H1 (cell line): ENCODE data around the gene CROCC2. TPM values are rescaled to one million over a fixed set of nuclear protein-coding genes. Genes with fewer than 3 reads are reported as not detected.

Source experiments
- CTCF ChIA-PET: fragments of 300-600 bp; sonication (Branson Sonifier 250); formaldehyde crosslinking; loops from one replicate; lab custom pipeline; 2021; ENCODE audit not compliant: partially characterized antibody; lab: Charles Lee
- POLR2A ChIA-PET: fragments of 300-600 bp; sonication (Branson Sonifier 250); formaldehyde crosslinking; loops from one replicate; lab custom pipeline; 2021; ENCODE audit warnings: inconsistent platforms; ENCODE audit not compliant: partially characterized antibody; lab: Charles Lee
- DNase-seq, 2 experiments: peaks; one replicate each; pipeline versions ENCODE4 v3.0.0 to v3.0.0-alpha.2; 2010 to 2022; ENCODE audit warnings: low spot score in 2 of 2, low read depth in 1 of 2, mixed read lengths in 1 of 2
- FAIRE-seq: peaks from 2 replicates; lab custom pipeline; 2011; peaks lifted over from hg19 to GRCh38; lab: Jason Lieb, UNC
- H2AFZ ChIP-seq: 2 replicates; pipeline ENCODE4 v1.8.1; 2012; ENCODE audit warnings: low read length, inconsistent platforms
- H2AK5ac ChIP-seq: 2 replicates; pipeline ENCODE4 v1.6.1; 2013; ENCODE audit warnings: low read depth, low read length
- H2BK120ac ChIP-seq: replicated peaks from 2 replicates; pipeline ENCODE3; 2013; ENCODE audit warnings: low read depth, low read length, inconsistent platforms
- H2BK12ac ChIP-seq: 2 replicates; pipeline ENCODE4 v1.6.1; 2013; ENCODE audit warnings: low read depth, low read length
- H2BK15ac ChIP-seq: 2 replicates; pipeline ENCODE4 v1.6.1; 2013; ENCODE audit warnings: low read length
- H2BK20ac ChIP-seq: 2 replicates; pipeline ENCODE4 v1.6.1; 2013; ENCODE audit warnings: low read length
- H2BK5ac ChIP-seq: 2 replicates; pipeline ENCODE4 v1.6.1; 2013; ENCODE audit warnings: low read depth, low read length
- H3K14ac ChIP-seq: 2 replicates; pipeline ENCODE4 v1.6.1; 2013; ENCODE audit warnings: inconsistent platforms; ENCODE audit not compliant: insufficient read length
- H3K18ac ChIP-seq: 2 replicates; pipeline ENCODE4 v1.6.1; 2013; ENCODE audit warnings: low read length; ENCODE audit errors: extremely low read depth
- H3K23ac ChIP-seq: 2 replicates; pipeline ENCODE4 v1.6.1; 2013; ENCODE audit warnings: inconsistent platforms; ENCODE audit not compliant: insufficient read length
- H3K23me2 ChIP-seq: 2 replicates; pipeline ENCODE4 v1.6.1; 2013; ENCODE audit warnings: low read depth, low read length
- H3K27ac ChIP-seq: 2 replicates; pipeline ENCODE4 v1.6.1; 2011; ENCODE audit warnings: low read depth, low read length, inconsistent platforms
- H3K27me3 ChIP-seq, 4 experiments: replicated peaks in 1 of 4; 1 replicate in 1 of 4; 2 replicates in 3 of 4; pipeline versions ENCODE4 v1.6.1 to v1.8.1; 2011 to 2013; ENCODE audit warnings: low read length in 3 of 4, mild to moderate bottlenecking in 3 of 4, inconsistent platforms in 2 of 4, mixed read lengths in 2 of 4, moderate library complexity in 1 of 4; ENCODE audit not compliant: control insufficient read depth in 3 of 4, insufficient read depth in 3 of 4; ENCODE audit errors: extremely low read depth in 1 of 4
- H3K36me3 ChIP-seq, 4 experiments: 2 replicates each; pipeline versions ENCODE4 v1.6.1 to v1.8.1; 2011 to 2013; ENCODE audit warnings: mild to moderate bottlenecking in 4 of 4, low read length in 3 of 4, moderate library complexity in 2 of 4, control low read depth in 1 of 4, inconsistent platforms in 1 of 4; ENCODE audit not compliant: insufficient read depth in 4 of 4, control insufficient read depth in 2 of 4
- H3K4ac ChIP-seq: replicated peaks from 2 replicates; pipeline ENCODE3; 2013; ENCODE audit warnings: low read length, low read depth, mixed read lengths, inconsistent platforms; ENCODE audit not compliant: insufficient read length
- H3K4me1 ChIP-seq, 4 experiments: replicated peaks in 1 of 4; 1 replicate in 1 of 4; 2 replicates in 3 of 4; pipeline versions ENCODE4 v1.6.1 to v1.8.1; 2011 to 2013; ENCODE audit warnings: low read length in 3 of 4, inconsistent platforms in 2 of 4, mixed read lengths in 1 of 4; ENCODE audit not compliant: insufficient read depth in 4 of 4, control insufficient read depth in 3 of 4
- H3K4me2 ChIP-seq, 2 experiments: 2 replicates each; pipeline versions ENCODE4 v1.6.1 to v1.8.1; 2011 to 2013; ENCODE audit warnings: low read depth in 2 of 2, low read length in 2 of 2, control low read depth in 1 of 2, inconsistent platforms in 1 of 2, mild to moderate bottlenecking in 1 of 2; ENCODE audit not compliant: insufficient read depth in 1 of 2
- H3K4me3 ChIP-seq, 4 experiments: fragments of 200-600, 300-600 bp in 1 of 4; sonication (generic), shearing (Covaris generic), sonication (Bioruptor Twin) in 1 of 4; 2 replicates each; pipeline versions ENCODE4 v1.5.1 to v1.8.1; 2011 to 2016; ENCODE audit warnings: low read length in 4 of 4, low read depth in 3 of 4, control low read depth in 2 of 4, inconsistent platforms in 2 of 4, mild to moderate bottlenecking in 2 of 4, mixed read lengths in 1 of 4, moderate library complexity in 1 of 4; ENCODE audit not compliant: insufficient read depth in 2 of 4; ENCODE audit errors: extremely low read depth in 1 of 4
- H3K56ac ChIP-seq: replicated peaks from 2 replicates; pipeline ENCODE3; 2013; ENCODE audit warnings: low read depth, mild to moderate bottlenecking, mixed read lengths, low read length, inconsistent platforms; ENCODE audit not compliant: insufficient read length
- H3K79me1 ChIP-seq: 2 replicates; pipeline ENCODE4 v1.6.1; 2013; ENCODE audit warnings: low read depth, low read length, control low read depth
- H3K79me2 ChIP-seq, 2 experiments: 2 replicates each; pipeline versions ENCODE4 v1.6.1 to v1.8.1; 2012 to 2013; ENCODE audit warnings: low read length in 2 of 2, mild to moderate bottlenecking in 2 of 2, inconsistent platforms in 1 of 2; ENCODE audit not compliant: insufficient read depth in 2 of 2, control insufficient read depth in 1 of 2
- H3K9ac ChIP-seq, 4 experiments: replicated peaks in 1 of 4; 1 replicate in 1 of 4; 2 replicates in 3 of 4; pipeline versions ENCODE4 v1.6.1 to v1.8.1; 2011 to 2013; ENCODE audit warnings: low read depth in 3 of 4, low read length in 3 of 4, control low read depth in 2 of 4, mild to moderate bottlenecking in 2 of 4, moderate library complexity in 2 of 4, inconsistent platforms in 1 of 4; ENCODE audit errors: extremely low read depth in 1 of 4
- H3K9me3 ChIP-seq, 2 experiments: 2 replicates each; pipeline versions ENCODE4 v1.6.1 to v1.8.1; 2012 to 2013; ENCODE audit warnings: mild to moderate bottlenecking in 2 of 2, moderate library complexity in 2 of 2, control low read depth in 1 of 2, inconsistent platforms in 1 of 2, low read depth in 1 of 2, low read length in 1 of 2, mixed read lengths in 1 of 2; ENCODE audit not compliant: insufficient read depth in 2 of 2
- H4K20me1 ChIP-seq, 2 experiments: replicated peaks in 1 of 2; 2 replicates each; pipeline versions ENCODE3 to v1.8.1; 2011 to 2013; ENCODE audit warnings: inconsistent platforms in 2 of 2, low read length in 2 of 2, mild to moderate bottlenecking in 1 of 2; ENCODE audit not compliant: insufficient read depth in 2 of 2, control insufficient read depth in 1 of 2
- H4K5ac ChIP-seq: 2 replicates; pipeline ENCODE4 v1.6.1; 2013; ENCODE audit warnings: low read length, low read depth, mixed read lengths, inconsistent platforms; ENCODE audit not compliant: insufficient read length
- H4K8ac ChIP-seq: 2 replicates; pipeline ENCODE4 v1.8.0; 2013; ENCODE audit warnings: mild to moderate bottlenecking, moderate library complexity, low read length, inconsistent platforms; ENCODE audit not compliant: insufficient read depth; ENCODE audit errors: extremely low read depth
- H4K91ac ChIP-seq: replicated peaks from 2 replicates; pipeline ENCODE3; 2013; ENCODE audit warnings: low read length, mixed read lengths, inconsistent platforms; ENCODE audit not compliant: insufficient read length
- CHD2 ChIP-seq: IDR thresholded peaks from 2 replicates; pipeline ENCODE4 v1.6.1; 2012; ENCODE audit warnings: low read length, improper control_type of control experiment
- JUND ChIP-seq: IDR thresholded peaks from 2 replicates; pipeline ENCODE4 v1.6.1; 2011; ENCODE audit warnings: mild to moderate bottlenecking, improper control_type of control experiment, low read length
- KDM5A ChIP-seq: fragments of 200-600 bp; IDR thresholded peaks from 2 replicates; pipeline ENCODE4 v1.7.1; 2012; ENCODE audit warnings: mild to moderate bottlenecking, low read length, inconsistent platforms, mixed read lengths
- NANOG ChIP-seq: IDR thresholded peaks from 2 replicates; pipeline ENCODE4 v1.6.1; 2011; ENCODE audit warnings: low read length, low read depth, mild to moderate bottlenecking, inconsistent platforms; ENCODE audit not compliant: insufficient read depth, poor library complexity, severe bottlenecking
- NRF1 ChIP-seq: IDR thresholded peaks from 2 replicates; pipeline ENCODE4 v1.6.1; 2011; ENCODE audit warnings: mild to moderate bottlenecking, low read depth, low read length, improper control_type of control experiment
- RBBP5 ChIP-seq: IDR thresholded peaks from 2 replicates; pipeline ENCODE4 v1.7.1; 2012; ENCODE audit warnings: low read depth, mild to moderate bottlenecking, inconsistent platforms, low read length, moderate library complexity, borderline replicate concordance
- WGBS, 2 experiments: shearing (Covaris generic) in 1 of 2; methylation state at CpG; one replicate each; pipeline versions ENCODE4 v1.1.6 to v1.1.7; 2013 to 2015; ENCODE audit warnings: low lambda C conversion rate in 2 of 2, mixed read lengths in 2 of 2, inconsistent platforms in 1 of 2, low coverage in 1 of 2, missing lambda C conversion rate in 1 of 2; ENCODE audit not compliant: insufficient replicate concordance in 2 of 2, insufficient coverage in 1 of 2, insufficient read length in 1 of 2; ENCODE audit errors: extremely low coverage in 1 of 2, missing lambda C conversion rate in 1 of 2; 5-methylcytosine and 5-hydroxymethylcytosine counted together
- polyA plus RNA-seq, 7 experiments: library from polyadenylated mRNA; depleted of rRNA in 3 of 7; stranded (reverse) in 5 of 7; unstranded in 2 of 7; fragments of >200 nt in 5 of 7; fragments of 200-250 nt in 2 of 7; gene quantifications; 1 replicate in 5 of 7; 2 replicates in 1 of 7; 4 replicates in 1 of 7; pipeline versions ENCODE4 v1.2.1 to v1.2.3, GENCODE V29; 2011 to 2013; ENCODE audit warnings: missing spikeins in 2 of 7, mixed read lengths in 2 of 7
- total RNA-seq: library from RNA; stranded (reverse); fragmentation: NEBNext Ultra II Directional; extraction: Animal tissue kit (Norgen Biotek cat#: 25700); gene quantifications from 2 replicates; pipeline ENCODE4 v1.2.1, GENCODE V29; 2021

Gene CROCC2
- total and polyA plus RNA-seq, 2 of the 8 experiments (the other 6 are each of a cell fraction or from before 2014, with no cell fraction given): not detected

DNA sequence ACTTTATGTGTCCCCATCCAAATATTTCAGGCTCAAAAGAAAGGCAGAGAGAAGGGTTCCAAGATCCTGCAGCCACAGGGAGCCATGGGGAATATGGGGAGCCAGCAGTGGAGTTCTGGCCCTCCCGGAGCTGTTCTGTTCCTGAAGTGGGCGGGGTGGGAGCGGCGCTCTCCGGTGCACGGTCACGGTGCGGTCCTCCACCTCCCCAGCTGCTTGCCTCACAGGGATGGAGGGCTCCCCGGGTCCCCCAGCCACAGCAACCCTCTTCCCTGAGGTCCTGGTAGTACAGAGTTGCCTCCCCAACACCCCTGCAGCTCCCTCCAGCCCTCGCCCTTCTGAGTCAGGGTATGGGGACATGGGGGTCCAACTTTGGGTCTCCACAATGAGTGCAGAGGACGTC is 66.1 kb downstream of the CROCC2 start:
- H3K14ac ChIP-seq: no peak overlapping the region
- no peak overlapping the region for H3K4ac ChIP-seq
- POLR2A ChIA-PET: interaction anchor here (2.0 kb wide), 1 partner anchor 9 kb away, joined by 4 read pairs; no protein-coding TSS in a partner anchor
- H2BK15ac ChIP-seq: no peak overlapping the region
- H2AK5ac ChIP-seq: no peak overlapping the region
- no peak overlapping the region for H4K5ac ChIP-seq
- CTCF ChIA-PET: interaction anchor here (0.6 to 3.5 kb wide), 3 partner anchors 10 to 306 kb away, joined by 3 to 15 read pairs (median 5); no protein-coding TSS in a partner anchor
- H3K4me1 ChIP-seq: no peaks in the 10 kb centered on the region; a peak in 1 of 7 replicates
- no peak for TF ChIP-seq JUND
- no peak for TF ChIP-seq CHD2
- no peak for TF ChIP-seq NANOG
- no peak for TF ChIP-seq NRF1
- no peak for TF ChIP-seq RBBP5
- TF ChIP-seq KDM5A: no peak
- H3K9me3 ChIP-seq: no peaks in the 10 kb centered on the region
- no peak overlapping the region for H3K18ac ChIP-seq
- WGBS, 2 experiments: 91% methylated on average over 11 of the region's 11 CpGs; no CpG with 5 or more reads in 1 of the 2 experiments
- FAIRE-seq (no peak), DNase-seq (no peak)
- H3K79me1 ChIP-seq: no peaks in the 10 kb centered on the region
- no peaks in the 10 kb centered on the region for H3K27me3 ChIP-seq
- H3K4me3 ChIP-seq: no peak overlapping the region
- H2BK120ac ChIP-seq: no peak overlapping the region
- no peak overlapping the region for H2BK20ac ChIP-seq
- H4K91ac ChIP-seq: no peak overlapping the region
- no peak overlapping the region for H4K8ac ChIP-seq
- no peak overlapping the region for H3K9ac ChIP-seq
- H3K4me2 ChIP-seq: no peak overlapping the region
- H3K79me2 ChIP-seq: no peaks in the 10 kb centered on the region
- H2BK5ac ChIP-seq: no peak overlapping the region
- no peak overlapping the region for H3K23ac ChIP-seq
- H2BK12ac ChIP-seq: no peak overlapping the region
- H4K20me1 ChIP-seq: no peaks in the 10 kb centered on the region
- H3K23me2 ChIP-seq: no peaks in the 10 kb centered on the region
- no peak overlapping the region for H2AFZ ChIP-seq
- no peak overlapping the region for H3K27ac ChIP-seq
- H3K56ac ChIP-seq: no peak overlapping the region
- H3K36me3 ChIP-seq: no peaks in the 10 kb centered on the region
